Thymus (tissue), 11 donors: ENCODE data around the gene EIF1. TPM values are rescaled to one million over a fixed set of nuclear protein-coding genes. Genes with fewer than 3 reads are reported as not detected.

Source experiments
- DNase-seq, 9 donors: peaks; one replicate each; pipeline ENCODE4 v3.0.0-alpha.2; 2013; ENCODE audit warnings: low spot score in 9 of 9, low read depth in 6 of 9, missing footprints in 1 of 9
- H3K27ac ChIP-seq, 2 donors: one replicate each; pipeline ENCODE4 v1.5.1; 2013; ENCODE audit warnings: control low read depth in 1 of 2, low read depth in 1 of 2, low read length in 1 of 2, mild to moderate bottlenecking in 1 of 2, moderate library complexity in 1 of 2
- H3K27me3 ChIP-seq, 2 donors: one replicate each; pipeline ENCODE4 v1.5.1; 2013; ENCODE audit warnings: low read length in 1 of 2; ENCODE audit not compliant: control insufficient read depth in 2 of 2, insufficient read depth in 1 of 2
- H3K36me3 ChIP-seq, 2 donors: one replicate each; pipeline ENCODE4 v1.5.1; 2013; ENCODE audit warnings: low read length in 1 of 2, mild to moderate bottlenecking in 1 of 2, moderate library complexity in 1 of 2; ENCODE audit not compliant: control insufficient read depth in 2 of 2, insufficient read depth in 2 of 2
- H3K4me1 ChIP-seq, 2 donors: one replicate each; pipeline ENCODE4 v1.5.1; 2013; ENCODE audit warnings: low read length in 2 of 2; ENCODE audit not compliant: control insufficient read depth in 2 of 2, insufficient read depth in 2 of 2
- H3K4me3 ChIP-seq, 2 donors: one replicate each; pipeline ENCODE4 v1.5.1; 2013; ENCODE audit warnings: low read length in 2 of 2, control low read depth in 1 of 2, mild to moderate bottlenecking in 1 of 2
- H3K9me3 ChIP-seq, 2 donors: one replicate each; pipeline ENCODE4 v1.5.1; 2013; ENCODE audit warnings: low read length in 1 of 2, mild to moderate bottlenecking in 1 of 2; ENCODE audit not compliant: control insufficient read depth in 2 of 2, insufficient read depth in 1 of 2
- WGBS: extraction: QIAGEN DNeasy Blood & Tissue Kit; methylation state at CpG from one replicate; pipeline ENCODE4 v1.1.7; 2013; 5-methylcytosine and 5-hydroxymethylcytosine counted together
- polyA plus RNA-seq: library from polyadenylated mRNA; stranded (reverse); fragments of 200-250 nt; gene quantifications from one replicate; pipeline ENCODE4 v1.2.3, GENCODE V29; 2013
- total RNA-seq: library from RNA; stranded (reverse); fragments of 120-200 nt; gene quantifications from one replicate; pipeline ENCODE4 v1.2.4, GENCODE V29; 2013
- donor health status: healthy.

The EIF1 gene
- total and polyA plus RNA-seq, 2 donors: 145 to 1,051 TPM

GRCh38 chr17:41660221-41660711, 28.4 kb upstream of the EIF1 start:
- Histone ChIP-seq H3K9me3 (no peaks in the 10 kb centered on the region), H3K4me1 (peaks cover 0 to 28% of the 10 kb centered on the region in 2 donors), H3K36me3 (no peaks in the 10 kb centered on the region), H3K4me3 (no peak overlapping the region), H3K27ac (peak overlapping the region; percentile 36 to 56), H3K27me3 (peaks cover 2 to 12% of the 10 kb centered on the region in 2 donors)
- no peak for DNase-seq
- 95% methylated on average over 8 of the region's 8 CpGs for WGBS

- H3K4me3 ChIP-seq: no peak overlapping the region
- no peak overlapping the region for H3K27ac ChIP-seq
Measured at GRCh38 chr17:41663451-41664171, 25.1 kb upstream of the EIF1 start.

GRCh38 chr17:41664172-41664457, 24.6 kb upstream of the EIF1 start:
- no peak for DNase-seq
- no peak overlapping the region for H3K4me3 ChIP-seq
- peaks cover 2 to 24% of the 10 kb centered on the region in 2 donors for H3K27me3 ChIP-seq
- H3K27ac ChIP-seq: no peak overlapping the region
- no peaks in the 10 kb centered on the region for H3K9me3 ChIP-seq
- WGBS: 92% methylated on average over 2 of the region's 2 CpGs
- peaks cover 0 to 34% of the 10 kb centered on the region in 2 donors for H3K4me1 ChIP-seq
- H3K36me3 ChIP-seq: no peaks in the 10 kb centered on the region

More at GRCh38 chr17:41663451-41664171, 25.1 kb upstream of the EIF1 start:
- peaks cover 2 to 24% of the 10 kb centered on the region in 2 donors for H3K27me3 ChIP-seq
- H3K4me1 ChIP-seq: peaks cover 0 to 34% of the 10 kb centered on the region in 2 donors
- no peaks in the 10 kb centered on the region for H3K9me3 ChIP-seq
- 80% methylated on average over 8 of the region's 8 CpGs for WGBS
- no peak for DNase-seq
- H3K36me3 ChIP-seq: no peaks in the 10 kb centered on the region

- H3K4me1 ChIP-seq: peaks cover 0 to 37% of the 10 kb centered on the region in 2 donors
- no peaks in the 10 kb centered on the region for H3K36me3 ChIP-seq
- peak overlapping the region; percentile 50 to 54 for H3K4me3 ChIP-seq
- no peaks in the 10 kb centered on the region for H3K9me3 ChIP-seq
- peaks cover 2 to 24% of the 10 kb centered on the region in 2 donors for H3K27me3 ChIP-seq
- H3K27ac ChIP-seq: peak overlapping the region in 1 of 2 donors; percentile 68
- no peak for DNase-seq
- WGBS: 63% methylated on average over 15 of the region's 15 CpGs
Measured at GRCh38 chr17:41664587-41665565, 23.8 kb upstream of the EIF1 start.

GRCh38 chr17:41665566-41666236, 23.0 kb upstream of the EIF1 start:
- Histone ChIP-seq H3K4me1 (peaks cover 0 to 32% of the 10 kb centered on the region in 2 donors), H3K27me3 (peaks cover 2 to 24% of the 10 kb centered on the region in 2 donors), H3K27ac (peak overlapping the region; percentile 37 to 91), H3K9me3 (no peaks in the 10 kb centered on the region), H3K36me3 (no peaks in the 10 kb centered on the region), H3K4me3 (peak overlapping the region; percentile 50 to 54)
- DNase-seq: peak in 8 of 9 donors; percentile 71 to 91 (median 85)
- WGBS: 2% methylated on average over 39 of the region's 39 CpGs

- Histone ChIP-seq H3K27me3 (peaks cover 2 to 24% of the 10 kb centered on the region in 2 donors), H3K4me3 (peak overlapping the region; percentile 50 to 54), H3K27ac (peak overlapping the region; percentile 37 to 91), H3K9me3 (no peaks in the 10 kb centered on the region), H3K4me1 (peaks cover 0 to 30% of the 10 kb centered on the region in 2 donors), H3K36me3 (no peaks in the 10 kb centered on the region)
- peak in 1 of 9 donors; percentile 52 for DNase-seq
- under 1% methylated on average over 11 of the region's 11 CpGs for WGBS
Measured at GRCh38 chr17:41666237-41666641, 22.4 kb upstream of the EIF1 start.

- WGBS: 1% methylated on average over 23 of the region's 23 CpGs
- Histone ChIP-seq H3K27ac (peak overlapping the region; percentile 37 to 91), H3K27me3 (peaks cover 2 to 24% of the 10 kb centered on the region in 2 donors), H3K9me3 (no peaks in the 10 kb centered on the region), H3K36me3 (no peaks in the 10 kb centered on the region), H3K4me3 (peak overlapping the region; percentile 50 to 54), H3K4me1 (peaks cover 0 to 30% of the 10 kb centered on the region in 2 donors)
- DNase-seq: peak in 7 of 9 donors; percentile 65 to 90 (median 83)
Measured at GRCh38 chr17:41666708-41667279, 21.9 kb upstream of the EIF1 start.

- DNase-seq: no peak
- WGBS: 51% methylated on average over 23 of the region's 23 CpGs
Measured at GRCh38 chr17:41667280-41668041, 21.2 kb upstream of the EIF1 start.

More at GRCh38 chr17:41667280-41668041, 21.2 kb upstream of the EIF1 start:
- H3K27ac ChIP-seq: no peak overlapping the region
- H3K4me3 ChIP-seq: no peak overlapping the region
- H3K4me1 ChIP-seq: peaks cover 0 to 30% of the 10 kb centered on the region in 2 donors
- H3K36me3 ChIP-seq: no peaks in the 10 kb centered on the region
- peaks cover 2 to 24% of the 10 kb centered on the region in 2 donors for H3K27me3 ChIP-seq
- no peaks in the 10 kb centered on the region for H3K9me3 ChIP-seq
